Frontal cortex (tissue), 4 donors: Measurements from ENCODE around the gene CEP128. TPM values are rescaled to one million over a fixed set of nuclear protein-coding genes. Genes with fewer than 3 reads are reported as not detected.

Experiments
- DNase-seq, 2 donors: peaks; one replicate each; pipeline ENCODE4 v3.0.0; 2012; ENCODE audit warnings: low spot score in 2 of 2
- FAIRE-seq: peaks from 2 replicates; lab custom pipeline; 2012; peaks lifted over from hg19 to GRCh38; lab: Jason Lieb, UNC
- total RNA-seq: library from RNA; depleted of rRNA; stranded (reverse); fragments of >200 nt; gene quantifications from one replicate; pipeline ENCODE4 v1.2.3, GENCODE V29; 2014
- donor health status: control.
- donor health status: control.
- donor health status: control.

The CEP128 gene
- total RNA-seq, 1 donor from 2014 or later = 21.6 TPM

DNA sequence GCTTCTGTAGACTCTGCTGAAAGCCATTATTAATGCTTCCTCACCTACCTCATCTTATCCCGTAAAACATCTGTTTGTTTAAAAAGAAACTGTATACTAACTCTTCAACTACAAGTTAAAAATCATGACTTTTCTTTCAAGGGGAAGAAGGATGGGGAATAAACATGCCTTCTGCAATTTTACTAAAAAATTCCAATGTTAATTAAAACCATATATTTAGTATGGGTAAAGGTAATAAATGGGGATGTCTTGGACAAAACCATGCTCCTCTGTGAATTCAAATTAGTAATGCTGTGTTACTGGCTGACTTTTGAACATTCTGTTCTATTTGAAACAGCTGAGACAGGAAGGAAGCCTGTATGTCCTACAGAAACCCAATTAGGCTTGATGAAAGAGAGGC, 419.1 kb downstream of the CEP128 start:
- FAIRE-seq = no peak

DNA sequence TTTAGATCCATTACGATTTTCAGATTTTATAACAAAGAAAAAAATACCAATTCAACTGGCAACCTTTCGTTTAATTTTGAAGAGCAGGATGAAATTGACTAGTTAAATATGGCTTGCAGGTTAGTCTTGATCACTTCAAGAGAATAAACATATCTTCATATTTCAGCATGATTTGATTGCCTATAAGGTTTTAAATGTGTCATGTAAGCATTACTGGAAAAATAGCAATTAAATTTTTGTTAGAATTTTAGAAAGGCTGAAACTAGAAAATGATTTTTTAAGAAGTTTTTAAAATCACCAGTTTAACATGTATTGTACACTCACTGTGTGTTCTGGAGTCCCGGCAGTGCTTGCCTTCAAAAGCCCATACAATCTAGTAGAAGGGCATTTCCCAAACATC, 420.1 kb downstream of the CEP128 start:
- DNase-seq = no peak

More for the DNA sequence above, 419.1 kb downstream of the CEP128 start:
- no peak for DNase-seq

DNA sequence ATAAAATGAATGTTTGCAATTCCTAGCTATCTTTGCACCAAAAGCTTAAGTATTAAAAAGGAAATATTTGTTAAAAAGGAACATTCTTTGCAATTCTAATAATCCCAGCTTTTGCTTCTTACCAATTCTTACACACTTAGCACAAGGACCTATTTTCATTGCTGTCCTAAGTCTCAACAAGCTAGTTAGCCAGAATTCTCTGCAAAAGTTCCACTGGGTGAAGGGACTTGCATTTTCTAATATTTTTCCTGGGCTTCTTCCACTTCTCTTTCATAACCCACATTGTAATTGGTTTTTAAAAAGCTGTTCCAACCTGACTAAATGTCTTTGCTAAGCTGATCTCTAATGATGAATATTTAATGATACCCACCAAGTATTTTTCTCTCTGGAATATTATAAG, 422.5 kb downstream of the CEP128 start:
- DNase-seq = no peak
- no peak for FAIRE-seq

More for the DNA sequence above, 420.1 kb downstream of the CEP128 start:
- no peak for FAIRE-seq

DNA sequence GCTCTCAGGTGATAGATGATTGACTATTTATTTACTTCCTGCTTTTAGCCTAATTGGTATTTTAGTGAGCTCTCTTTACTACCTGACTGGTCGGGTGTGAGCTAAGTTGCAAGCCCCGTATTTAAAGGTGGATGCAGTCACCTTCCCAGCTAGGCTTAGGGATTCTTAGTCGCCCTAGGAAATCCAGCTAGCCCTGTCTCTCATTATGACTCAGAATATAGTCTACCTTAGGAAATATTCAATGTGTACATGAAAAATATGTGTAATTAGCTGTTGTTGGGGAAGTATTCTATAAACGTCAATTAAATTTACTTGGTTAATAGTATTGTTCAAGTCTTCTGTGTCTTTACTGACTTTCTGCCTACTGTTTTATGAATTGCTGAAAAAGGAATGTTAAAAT, 423.4 kb downstream of the CEP128 start:
- FAIRE-seq (no peak), DNase-seq (no peak)

DNA sequence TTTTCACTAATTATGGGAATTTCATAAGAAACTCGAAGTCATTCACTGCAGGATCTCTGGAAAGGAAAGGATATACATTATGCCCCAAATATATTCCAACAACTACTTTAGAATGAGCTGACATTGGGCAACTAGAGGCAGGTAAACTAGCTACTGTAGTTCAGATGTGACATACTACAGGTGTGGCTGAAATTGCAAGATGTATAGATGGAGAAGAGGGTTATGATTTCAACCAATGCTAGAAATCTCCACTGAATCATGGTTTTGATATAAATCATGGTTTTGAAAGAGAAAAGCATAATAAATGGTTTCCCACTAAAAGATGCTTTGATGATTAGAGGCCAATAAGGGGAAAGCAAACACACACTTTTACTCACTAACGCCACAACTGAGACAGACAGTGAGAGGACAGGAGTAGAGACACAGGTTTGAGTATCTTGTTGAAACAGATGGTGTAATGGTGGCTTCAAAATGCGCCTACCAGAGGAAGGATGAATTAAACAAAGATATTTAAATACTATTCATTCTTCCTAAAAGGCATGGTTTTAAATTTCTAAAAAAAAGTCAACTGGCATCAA, 434.2 kb downstream of the CEP128 start:
- DNase-seq = no peak
- FAIRE-seq = no peak

DNA sequence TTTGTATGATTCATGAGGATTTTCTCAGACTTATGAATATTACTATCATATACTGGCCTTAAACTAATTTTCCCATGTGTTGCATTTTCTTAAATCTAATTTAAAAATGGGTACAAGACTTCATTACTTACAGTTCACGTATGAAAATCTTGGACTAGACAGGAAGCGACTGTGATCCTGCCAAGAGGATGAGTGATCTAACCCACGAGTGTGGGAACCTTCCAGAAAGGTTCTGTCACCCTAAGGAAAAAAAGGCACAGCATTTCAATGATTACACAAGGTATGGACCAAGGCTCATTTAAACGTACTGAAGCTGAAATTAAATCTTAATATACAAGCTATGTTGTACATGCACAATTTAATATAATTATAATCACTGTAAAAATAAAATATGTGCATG, 436.8 kb downstream of the CEP128 start:
- FAIRE-seq = no peak
- no peak for DNase-seq

DNA sequence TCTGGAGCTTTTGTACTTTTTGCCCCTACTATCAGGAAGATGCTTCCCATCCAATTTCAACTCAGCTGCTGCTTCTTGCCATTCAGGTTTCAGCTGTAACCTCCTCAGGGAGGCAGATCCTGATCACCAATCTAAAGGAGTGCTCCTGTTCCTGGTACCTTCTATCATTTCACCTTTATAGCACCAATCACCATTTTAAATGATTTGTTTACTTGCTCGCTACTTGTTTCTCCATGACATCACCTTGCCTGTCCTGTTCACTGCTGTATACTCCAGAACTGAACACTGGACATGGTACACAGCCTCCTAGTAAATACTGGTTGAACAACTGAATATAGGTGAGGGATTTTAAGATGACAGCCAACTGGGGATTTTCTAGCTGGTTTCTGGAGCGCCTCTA, 443.0 kb downstream of the CEP128 start:
- no peak for FAIRE-seq

DNA sequence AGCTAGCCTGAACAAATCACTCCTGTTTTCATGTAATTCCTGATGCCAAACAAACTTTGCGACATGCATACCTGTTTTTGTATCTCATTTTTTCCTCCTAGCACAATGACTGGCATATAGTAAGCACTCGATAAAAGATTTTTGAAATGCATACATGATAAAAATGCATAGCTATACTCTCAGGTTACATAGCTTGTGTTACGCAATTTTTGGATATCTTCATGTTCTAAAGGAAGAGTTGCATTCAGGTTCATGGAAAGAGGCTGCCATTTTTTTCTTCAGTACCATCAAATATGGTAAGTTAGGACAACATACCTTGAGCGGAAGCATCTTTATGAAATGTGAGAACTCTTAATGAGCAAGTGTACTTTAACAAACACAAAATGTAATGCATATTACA, 445.4 kb downstream of the CEP128 start:
- FAIRE-seq = no peak
- DNase-seq = no peak

More for the DNA sequence above, 443.0 kb downstream of the CEP128 start:
- DNase-seq = no peak

DNA sequence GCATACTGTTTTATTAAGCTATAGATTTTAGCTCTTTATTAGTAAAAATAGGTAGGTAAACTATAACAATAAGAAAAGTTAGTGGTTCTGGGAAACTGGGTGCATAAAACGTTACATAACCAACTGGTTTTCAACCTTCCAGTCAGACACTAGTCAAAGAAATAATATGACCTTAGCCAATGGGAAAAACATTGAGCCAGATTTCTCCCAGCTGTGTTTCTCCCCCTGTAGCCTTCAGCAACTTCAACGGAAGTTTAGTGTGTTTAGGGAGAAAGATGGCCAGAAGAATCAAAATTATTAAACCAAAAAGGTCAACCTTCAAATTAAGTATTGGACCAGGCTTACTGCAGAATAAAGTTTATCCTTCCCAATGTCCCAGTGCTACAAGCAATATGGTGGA, 446.8 kb downstream of the CEP128 start:
- DNase-seq (no peak), FAIRE-seq (no peak)

DNA sequence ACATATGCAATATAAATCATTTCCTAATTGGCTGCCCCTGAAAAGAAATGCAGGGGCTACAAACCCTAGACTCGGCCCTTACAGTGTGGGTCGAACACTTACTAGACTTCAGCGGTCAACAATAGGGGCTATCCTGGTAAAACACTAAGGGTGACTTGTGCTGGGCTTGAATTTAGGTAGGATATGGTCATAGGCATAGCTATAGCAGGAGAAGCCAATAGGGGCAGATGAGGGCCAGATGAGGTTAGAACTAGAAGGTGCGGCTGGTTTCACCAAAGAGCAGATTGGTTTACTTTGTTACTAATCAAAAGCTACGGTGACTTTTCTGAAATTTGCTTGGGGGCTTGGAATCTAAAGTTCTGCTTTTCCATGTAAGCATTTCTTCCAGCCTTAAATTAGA, 447.9 kb downstream of the CEP128 start:
- FAIRE-seq (no peak), DNase-seq (no peak)

DNA sequence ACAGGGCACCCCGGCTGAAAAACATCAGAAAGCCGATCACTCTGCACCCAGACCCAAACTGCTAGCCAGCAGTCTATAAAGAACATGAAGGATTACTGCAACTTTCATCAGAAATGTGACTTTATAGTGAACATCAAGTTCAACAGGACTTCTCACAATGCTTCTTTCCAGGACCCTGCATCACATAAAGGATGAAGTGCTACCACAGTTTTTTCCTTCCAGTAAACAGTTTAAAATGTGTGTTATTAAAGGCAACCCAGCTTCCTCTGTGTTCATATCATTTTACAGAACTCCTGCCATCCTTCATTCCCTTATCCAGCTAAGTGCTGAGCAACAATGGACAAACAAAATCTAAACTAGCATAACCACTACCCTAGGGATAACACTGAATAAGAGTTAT, 449.9 kb downstream of the CEP128 start:
- DNase-seq (no peak), FAIRE-seq (no peak)

DNA sequence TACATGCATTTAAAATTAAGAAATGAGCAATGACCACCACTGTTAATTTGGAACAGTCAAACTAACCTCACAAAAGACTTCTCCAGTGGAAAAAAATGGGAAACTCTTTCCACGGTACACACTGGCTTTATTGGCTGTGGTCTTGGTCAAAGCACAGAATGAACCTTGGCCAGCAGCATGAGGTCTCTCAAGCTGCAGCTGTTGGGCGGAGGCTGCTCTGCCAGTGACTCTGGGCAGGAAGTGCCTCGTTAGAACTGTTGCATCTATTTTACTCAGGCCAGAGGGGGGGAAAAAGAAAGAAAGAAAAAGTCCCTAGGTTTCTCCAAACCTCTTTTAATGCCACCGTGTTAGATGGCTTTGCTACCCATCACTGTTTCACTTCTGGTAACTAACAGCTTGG, 450.4 kb downstream of the CEP128 start:
- no peak for DNase-seq
- FAIRE-seq = no peak

DNA sequence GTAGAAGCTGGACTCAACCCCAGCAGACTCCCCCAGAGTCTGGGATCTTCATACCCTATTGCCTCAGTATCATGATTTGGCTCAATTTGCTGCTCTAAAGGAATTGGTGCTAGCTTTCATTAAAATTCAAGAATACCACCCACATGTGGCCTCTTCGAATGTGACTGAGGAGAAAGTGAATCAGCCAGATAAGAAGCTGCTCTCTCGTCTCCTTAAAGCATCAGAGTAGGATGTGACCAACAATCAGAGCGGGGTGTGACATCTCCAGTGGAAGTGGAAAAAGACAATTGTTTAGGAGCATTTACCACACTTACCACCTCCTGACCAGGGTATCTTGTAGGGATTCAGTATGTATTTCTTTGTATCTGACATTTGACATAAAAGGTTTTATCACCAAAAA, 452.0 kb downstream of the CEP128 start:
- FAIRE-seq = no peak
- no peak for DNase-seq

DNA sequence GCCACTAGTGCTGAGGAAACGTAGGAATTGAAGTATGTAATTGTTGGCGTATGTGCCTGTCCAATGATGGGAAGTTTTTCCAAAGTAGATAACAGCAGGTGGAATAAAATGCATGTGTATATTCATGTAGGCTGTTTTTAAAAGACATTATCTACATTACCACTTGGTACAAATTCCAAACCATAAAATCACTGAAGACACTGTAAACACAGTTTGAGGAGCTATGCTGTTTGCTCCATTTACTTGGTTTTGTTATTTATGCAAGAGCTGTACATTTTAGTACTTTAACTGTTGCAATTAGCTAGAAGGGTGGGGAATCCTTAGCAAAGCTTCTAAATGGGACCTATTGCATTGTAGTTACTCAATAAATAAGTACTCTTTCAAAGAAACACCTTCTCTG, 455.8 kb downstream of the CEP128 start:
- DNase-seq = no peak
- FAIRE-seq = no peak

DNA sequence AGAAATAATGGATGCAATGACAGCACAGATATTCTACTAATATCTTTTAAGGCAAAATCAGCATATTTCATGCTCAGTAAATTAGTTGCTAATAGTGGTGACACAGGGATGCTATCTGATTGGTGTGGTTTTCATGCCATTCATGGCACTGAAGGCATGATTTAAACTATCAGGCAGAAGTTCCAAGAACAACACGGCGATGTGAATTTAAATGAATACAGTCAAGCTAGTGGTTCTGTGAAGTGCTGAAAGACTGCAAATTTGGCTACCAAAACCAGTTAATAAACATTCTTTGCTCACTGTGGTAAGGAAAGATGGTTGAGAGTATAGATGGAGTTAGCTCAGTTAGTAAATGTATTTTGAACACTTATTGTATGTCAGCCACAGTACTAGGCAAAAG, 458.2 kb downstream of the CEP128 start:
- FAIRE-seq (no peak), DNase-seq (no peak)

DNA sequence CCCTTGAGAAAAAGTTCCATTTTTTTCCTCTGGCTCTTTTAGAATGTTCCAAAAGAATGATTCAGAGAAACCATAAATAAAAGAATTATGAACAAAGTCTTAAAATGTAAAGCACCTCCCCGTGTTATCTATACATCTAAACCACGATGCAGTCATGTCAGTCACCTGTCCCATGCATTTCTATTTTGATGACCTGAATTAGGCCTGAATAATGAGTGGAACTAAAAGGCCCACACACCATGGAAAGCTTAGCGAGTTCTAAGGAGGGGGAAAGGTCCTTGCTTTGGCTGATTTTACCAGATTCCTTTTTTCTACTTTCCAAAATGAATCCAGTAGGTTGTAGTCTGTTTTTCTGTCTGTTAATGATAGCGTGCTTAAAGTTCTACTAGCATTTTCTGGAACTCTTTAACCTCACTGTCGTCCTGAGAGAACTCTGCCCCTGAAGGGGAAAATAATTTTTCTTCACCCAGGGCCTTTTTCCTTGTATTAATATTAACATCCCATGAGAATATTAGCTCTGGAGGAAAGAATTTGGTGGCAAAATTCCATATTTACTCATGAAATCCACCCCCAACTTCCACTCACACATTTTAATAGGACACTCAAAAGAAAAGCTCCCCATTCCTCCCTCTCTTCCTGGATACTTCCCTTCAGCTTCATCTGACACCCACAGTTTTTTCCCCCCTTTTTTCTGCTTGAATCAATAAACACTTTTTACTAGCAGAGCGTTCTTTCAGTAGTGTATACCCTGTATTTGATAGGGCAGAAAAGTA, 464.0 kb downstream of the CEP128 start:
- FAIRE-seq (no peak), DNase-seq (no peak)

DNA sequence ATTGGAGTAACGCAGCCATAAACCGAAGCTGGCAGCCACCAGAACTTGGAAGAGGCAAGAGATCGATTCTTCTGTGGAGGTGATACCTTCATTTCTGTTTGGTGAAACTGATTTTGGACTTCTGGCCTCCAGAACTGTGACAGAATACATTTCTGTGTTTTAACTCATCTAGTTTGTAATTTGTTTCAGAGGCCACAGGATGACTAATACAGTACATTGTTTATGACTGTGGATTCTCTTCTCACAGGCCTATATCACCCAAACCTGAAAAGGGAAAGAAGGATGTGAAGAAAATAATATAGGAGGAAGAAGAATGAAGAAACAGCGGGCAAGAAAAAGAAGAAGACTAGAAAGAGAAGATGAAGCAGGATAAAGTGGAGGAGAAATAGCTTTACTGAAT, 466.5 kb downstream of the CEP128 start:
- FAIRE-seq (no peak), DNase-seq (no peak)

DNA sequence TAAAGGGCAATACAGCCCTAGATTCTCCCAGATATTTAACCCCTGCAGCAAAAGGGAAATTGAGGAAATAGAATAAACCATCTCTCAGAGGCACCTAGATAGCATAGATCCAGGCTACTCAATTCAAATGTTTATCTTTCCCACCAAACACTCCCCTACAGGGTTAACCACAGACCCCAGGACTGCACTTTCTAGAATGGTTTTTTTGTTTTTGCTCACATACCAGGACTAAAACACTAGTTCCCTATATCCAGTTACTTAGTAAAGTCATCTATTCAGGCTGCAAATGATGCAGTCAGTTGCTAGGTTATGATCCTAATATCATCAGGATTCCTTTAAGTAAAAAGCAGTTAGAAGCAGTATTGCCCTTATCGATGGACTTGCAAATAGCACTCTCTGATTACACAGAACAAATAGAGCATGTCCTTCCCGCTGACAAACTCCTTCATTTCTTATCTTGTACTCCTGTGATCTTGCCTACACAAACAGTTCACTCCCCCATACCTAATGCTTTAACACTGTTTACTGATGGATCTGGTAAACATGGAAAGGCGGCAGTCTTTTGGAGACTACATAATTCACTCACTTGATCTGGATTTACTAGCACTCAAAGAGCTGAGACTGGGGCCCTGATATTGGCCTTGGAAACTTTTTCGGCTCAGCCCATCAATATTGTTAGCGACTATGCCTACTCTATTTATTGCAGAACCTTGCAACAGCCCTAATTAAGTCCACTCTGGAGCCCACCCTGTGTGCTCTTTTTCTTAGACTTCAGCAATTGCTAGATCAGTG, 473.0 kb downstream of the CEP128 start:
- FAIRE-seq = no peak
- no peak for DNase-seq

DNA sequence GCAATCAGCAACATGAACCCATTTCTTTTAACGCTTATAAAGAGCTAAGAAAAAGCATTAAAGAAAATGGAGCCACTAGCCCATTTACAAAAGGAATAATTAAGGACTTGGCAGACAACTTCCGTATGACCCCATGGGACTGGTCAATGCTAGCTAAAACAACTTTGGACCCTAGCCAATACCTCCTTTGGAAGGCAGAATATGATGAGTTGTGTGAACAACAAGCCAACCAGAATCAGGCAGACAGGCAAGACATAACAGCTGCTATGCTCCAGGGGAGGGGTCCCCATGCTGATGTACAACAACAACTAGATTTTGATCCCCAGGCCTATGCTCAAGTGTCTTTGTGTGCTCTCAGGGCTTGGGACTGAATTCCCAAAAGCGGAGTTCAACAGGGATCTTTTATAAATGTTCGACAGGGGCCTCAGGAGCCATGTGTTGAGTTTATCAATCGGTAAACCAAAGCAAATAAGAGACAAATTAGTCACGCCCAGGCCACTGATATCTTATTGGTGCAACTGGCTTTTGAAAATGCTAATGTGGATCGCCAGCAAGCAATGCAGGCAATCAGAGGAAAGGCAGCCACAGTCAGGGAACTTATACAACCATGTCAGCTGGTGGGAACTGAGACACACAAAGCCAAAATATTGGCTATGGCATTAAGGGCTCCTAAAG, 475.9 kb downstream of the CEP128 start:
- DNase-seq (no peak), FAIRE-seq (no peak)

DNA sequence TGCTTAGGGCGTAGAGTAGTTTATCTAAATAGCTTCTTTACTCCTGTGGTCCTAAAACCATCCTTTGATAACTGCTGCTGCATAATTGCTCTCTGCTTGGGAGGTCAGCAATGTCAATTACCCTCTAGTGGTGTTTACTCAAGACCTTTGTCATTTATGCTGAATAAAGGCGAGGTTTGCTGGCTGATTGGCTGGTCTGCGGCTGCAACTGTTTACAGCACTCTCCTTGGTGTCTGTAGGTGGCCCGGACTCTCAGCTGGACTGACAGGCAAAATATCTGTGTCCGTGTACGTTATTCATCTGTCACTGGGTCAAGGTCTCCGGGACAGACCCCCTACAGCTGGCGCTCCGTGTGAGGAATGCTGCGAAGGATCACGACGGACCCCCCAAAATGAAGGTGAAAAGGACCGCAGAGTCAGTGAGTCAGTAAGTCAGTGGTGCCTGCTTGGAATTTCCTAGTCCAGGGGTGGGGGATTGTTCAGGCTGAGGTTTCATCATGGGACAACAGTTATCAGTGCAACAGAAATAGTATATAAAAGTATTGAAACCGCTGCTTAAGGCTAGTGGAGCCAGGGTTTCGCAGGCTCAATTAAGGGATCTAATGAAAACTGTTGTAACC, 476.9 kb downstream of the CEP128 start:
- FAIRE-seq (no peak), DNase-seq (no peak)
